HG03108 (cell line): ENCODE measurements around the gene CHST11.

Experiments used
- ATAC-seq: cut with Tn5 transposase; IDR thresholded peaks from one replicate; pipeline ENCODE4 v1.9.1; 2021; ENCODE audit warnings: moderate library complexity; ENCODE audit not compliant: unreplicated experiment

The CHST11 gene

DNA sequence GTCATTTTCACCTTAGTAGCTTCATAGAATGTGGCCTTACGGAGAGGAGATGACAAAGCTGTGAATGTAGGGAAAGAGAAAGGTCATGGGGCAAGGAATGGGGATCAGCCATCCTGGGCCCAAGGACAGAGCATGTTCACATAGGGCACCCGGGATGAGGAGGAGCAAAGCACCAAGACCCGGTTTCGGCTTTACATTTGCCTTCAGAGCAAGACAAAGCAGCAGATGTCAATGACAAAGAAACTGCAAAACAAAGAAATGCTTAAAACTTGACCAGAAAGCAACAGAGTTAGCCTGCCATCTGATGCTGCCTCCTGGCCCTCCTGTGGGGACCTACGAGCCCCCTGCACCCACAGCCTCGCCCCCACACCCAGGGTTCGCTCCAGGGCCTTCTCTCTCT lies 252.1 kb downstream of the CHST11 start:
- no peak for ATAC-seq

DNA sequence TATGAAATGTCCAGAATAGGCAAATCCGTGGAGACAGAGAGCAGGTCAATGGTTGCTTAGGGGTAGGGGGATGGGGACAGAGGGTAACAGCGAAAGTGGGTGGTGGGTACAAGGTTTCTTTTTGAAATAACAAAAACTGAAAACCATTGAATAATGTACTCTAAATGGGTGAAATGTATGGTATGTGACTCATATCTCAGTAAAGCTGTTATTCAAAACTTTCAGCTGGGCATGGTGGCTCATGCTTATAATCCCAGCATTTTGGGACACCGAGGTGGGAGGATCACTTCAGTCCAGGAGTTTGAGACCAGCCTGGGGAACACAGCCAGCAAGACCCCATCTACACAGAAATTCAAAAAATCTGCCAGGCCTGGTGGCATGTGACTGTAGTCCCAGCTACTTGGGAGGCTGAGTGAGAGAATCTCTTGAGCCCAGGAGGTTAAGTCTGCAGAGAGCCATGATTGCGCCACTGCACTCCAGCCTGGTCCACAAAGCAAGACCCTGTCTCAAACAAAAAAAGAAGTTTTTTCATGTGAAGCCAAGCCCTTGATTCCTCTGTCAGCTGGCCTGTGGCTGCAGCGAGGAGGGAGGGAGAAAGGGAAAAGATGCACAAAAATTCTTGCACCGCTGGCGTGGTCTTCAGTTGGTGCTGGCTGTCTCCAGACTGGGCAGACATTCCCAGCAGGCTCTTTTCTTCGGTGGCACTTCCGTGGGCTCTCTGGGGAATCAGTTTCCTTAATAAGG lies 253.1 kb downstream of the CHST11 start:
- no peak for ATAC-seq

DNA sequence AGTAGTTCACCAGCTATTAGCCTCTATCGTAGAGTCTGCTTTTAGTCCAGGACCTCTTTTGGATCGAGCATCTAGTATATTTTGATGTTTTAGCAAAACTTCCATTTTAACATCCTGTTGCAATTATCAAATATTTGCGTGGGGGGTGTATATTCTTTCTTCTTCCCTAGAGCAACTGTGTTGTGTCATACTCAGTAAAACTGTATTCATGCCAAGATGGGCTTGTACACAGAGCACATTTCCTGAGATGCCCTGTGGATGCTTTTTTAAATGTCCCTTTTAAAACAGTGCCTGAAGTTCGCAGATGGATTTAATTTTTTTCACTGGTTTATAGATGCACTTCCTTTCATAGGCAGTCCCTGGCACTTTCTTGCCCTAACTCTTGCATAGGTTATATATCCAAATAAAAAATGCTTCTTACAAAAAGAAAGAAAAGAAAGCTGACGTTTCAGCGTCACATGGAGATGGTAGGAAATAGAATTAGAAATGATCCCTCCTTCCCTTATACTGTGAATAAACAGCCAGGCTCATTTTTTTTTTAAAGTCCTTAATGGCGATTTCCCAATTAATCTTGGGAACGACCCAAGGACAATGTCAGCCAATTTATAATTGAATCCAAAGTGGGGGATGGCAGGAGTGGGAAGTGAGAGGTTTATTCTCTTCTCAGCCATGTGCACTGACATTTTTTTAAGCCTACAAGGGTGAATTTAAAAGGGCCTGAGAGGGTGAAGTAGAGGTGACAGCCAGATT lies 254.4 kb downstream of the CHST11 start:
- no peak for ATAC-seq

DNA sequence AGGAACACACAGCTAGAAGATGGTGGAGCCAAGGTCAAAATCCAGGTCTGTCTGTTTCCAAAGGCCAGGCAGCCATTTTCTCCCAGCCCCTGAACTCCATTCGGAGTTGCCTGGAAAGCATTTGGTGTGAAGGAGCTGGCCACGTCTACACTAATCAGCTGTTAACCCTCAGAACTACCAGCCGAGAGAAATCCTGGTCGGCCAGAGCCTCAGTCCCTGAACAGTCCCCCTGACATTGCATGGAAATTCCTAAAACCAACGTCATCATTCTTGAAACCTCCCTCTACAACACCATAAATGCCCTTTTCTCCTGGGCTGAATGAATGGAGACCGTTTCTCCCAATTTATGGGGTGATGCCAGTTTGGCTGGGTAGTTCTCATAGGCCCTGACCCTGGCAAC lies 255.7 kb downstream of the CHST11 start:
- ATAC-seq = no peak

DNA sequence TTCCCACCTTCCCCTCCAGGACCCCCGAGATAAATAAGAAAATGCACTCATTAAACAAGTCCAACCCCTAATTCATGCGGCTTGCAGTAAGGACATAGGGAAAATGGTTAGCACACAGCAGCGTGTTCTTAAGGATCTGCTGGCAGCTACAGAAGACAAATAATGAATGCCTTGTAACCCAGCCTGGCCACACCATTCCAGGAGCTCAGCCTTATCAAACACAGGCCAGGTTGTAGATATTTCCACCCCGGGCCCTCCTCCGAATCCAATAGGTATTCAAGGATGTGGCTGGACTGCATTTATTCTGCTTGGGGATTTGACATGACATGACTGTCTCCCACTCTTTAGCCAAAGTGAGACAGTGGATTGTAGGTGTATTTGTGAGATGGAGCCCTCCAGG lies 256.2 kb downstream of the CHST11 start:
- no peak for ATAC-seq

DNA sequence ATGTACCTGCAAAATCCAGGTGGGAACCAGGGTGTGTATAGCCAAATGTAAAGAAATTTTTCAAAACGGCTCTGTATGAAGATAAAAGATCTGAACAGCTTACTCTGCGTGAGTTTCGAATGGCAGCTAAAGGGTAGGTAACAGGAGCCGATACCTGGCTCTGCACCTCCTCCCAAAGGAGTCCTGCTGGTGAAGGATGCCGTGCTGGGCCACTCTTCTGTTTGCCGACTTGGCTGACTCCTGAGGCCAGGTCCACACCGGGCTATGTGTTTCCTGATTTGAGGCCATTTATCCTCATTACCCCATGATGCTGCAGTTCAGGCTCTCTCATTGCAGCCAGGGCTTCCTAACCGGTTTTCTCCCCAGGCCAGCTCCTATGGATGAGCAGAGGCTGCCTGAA lies 256.7 kb downstream of the CHST11 start:
- ATAC-seq = no peak

DNA sequence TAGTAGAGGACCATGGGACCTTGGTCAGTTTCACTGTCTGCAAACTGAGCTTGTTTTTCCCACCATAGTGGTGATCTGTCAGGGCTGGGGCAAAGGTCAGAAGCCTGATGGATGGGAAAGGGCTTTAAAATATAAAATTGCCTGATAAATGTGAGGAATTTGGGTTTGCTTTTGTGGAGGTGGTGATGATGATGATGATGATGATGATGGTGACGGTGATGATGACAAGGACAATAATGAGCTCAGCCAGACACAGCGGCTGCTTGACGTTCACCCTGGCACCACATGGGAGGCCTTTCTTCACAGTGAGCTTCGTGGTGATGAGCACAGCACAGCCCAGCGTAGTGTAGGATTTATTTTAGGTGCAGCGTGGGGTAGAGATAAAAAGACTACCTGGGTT lies 257.6 kb downstream of the CHST11 start:
- ATAC-seq = no peak

- ATAC-seq = no peak
Measured at GRCh38 chr12:104716172-104716571, 259.4 kb downstream of the CHST11 start.

GRCh38 chr12:104718304-104718929 lies 261.7 kb downstream of the CHST11 start:
- no peak for ATAC-seq

DNA sequence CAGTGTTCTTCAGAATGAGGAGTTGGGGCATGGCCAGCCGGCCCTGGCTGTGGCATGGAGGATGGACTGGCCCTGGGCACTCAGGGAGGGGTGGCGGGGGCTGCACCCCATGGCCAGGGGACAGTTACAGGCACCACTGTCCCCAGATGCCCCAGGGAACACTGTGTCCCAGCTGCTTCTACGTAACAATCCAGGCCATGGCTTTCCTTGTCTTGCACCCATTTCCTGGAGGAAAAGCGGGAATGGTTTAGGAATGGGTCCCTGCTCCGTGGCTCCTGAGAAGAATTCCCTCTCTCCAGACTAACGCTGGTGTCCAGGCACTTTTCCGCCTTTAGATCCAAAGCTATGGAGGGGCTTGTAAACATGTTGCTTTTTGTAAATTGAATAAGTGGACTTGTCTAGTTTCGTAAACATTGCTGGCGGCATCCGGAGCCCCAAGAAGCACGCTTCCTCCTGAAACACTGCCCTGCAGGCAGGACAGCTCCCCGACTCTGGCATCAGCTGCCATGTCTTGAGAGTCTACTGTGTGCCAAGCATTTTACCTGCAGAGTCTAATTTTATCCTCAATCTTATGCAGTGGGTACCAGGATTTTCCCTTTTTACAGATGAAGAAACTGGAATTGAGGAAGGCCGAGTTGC lies 263.1 kb downstream of the CHST11 start:
- no peak for ATAC-seq

DNA sequence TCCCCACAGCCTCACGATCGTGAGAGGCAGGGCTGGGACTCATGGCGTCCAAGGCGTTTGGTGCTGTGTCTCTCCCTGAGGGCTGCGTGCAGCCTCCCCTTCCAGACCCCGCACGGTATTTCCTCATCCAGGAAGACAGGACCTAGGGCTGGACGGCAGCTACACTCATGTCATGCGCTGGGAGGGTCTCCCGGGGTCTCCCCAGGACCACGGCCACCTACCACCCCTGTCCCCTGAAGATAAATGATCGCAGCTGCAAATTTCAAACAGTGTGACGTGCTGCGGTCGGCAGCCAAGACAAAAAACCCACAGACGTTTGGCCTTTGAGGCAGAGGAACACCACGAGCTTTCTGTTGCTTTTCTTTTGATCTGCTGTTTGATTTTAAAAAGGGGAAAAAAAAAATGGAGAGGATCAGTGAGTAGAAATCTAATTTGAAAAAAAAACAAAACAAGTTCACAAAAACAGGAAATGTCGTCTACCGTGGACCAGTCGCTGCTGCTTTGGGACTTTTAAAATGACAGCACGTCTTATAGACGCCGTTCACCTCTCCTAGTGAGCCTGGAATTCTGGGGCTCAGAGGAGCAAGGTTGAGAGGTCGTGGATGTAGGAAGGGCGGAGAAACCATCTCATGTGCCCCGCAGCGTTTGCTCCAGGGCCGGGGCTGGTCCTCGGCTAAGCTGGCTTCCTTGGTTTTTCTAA lies 263.7 kb downstream of the CHST11 start:
- ATAC-seq = no peak

- ATAC-seq = no peak
Measured at GRCh38 chr12:104721039-104721405, 264.3 kb downstream of the CHST11 start.

DNA sequence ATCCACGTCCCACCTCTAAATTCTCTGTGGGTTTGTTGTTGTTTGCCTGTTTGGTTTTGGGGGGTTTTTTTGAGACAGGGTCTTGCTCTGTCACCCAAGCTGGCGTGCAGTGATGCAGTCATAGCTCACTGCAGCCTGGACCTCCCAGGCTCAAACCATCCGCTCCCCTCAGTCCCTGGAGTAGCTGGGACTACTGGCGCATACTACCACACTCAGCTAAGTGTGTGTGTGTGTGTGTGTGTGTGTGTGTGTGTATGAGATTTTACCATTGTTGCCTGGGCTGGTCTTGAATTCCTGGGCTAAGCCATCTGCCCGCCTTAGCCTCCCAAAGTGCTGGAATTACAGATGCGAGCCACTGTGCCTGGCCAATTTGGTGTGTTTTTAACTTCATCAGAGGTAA lies 265.2 kb downstream of the CHST11 start:
- ATAC-seq = no peak

- no peak for ATAC-seq
Measured at GRCh38 chr12:104722601-104723534, 266.1 kb downstream of the CHST11 start.

DNA sequence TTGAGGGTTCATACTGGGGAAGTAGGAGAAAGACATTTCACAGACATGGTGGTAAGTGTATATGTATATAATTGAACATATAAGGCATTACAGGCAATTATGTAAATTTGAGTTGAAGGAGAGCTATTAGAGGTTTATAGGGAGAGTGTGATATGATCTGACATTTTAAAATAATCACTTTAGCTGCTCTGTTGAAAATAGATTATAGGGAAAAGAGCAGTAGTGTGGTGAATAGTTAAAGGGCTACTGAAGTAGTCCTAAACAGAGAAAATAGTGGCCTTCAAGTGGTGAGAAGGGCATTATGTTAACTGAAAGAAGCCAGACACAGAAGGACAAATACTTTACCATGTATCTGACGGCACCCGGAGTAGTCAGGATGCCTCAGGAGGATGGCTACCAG lies 267.1 kb downstream of the CHST11 start:
- no peak for ATAC-seq

GRCh38 chr12:104724992-104725585 lies 268.3 kb downstream of the CHST11 start:
- no peak for ATAC-seq

GRCh38 chr12:104725610-104726009 lies 268.9 kb downstream of the CHST11 start:
- no peak for ATAC-seq

DNA sequence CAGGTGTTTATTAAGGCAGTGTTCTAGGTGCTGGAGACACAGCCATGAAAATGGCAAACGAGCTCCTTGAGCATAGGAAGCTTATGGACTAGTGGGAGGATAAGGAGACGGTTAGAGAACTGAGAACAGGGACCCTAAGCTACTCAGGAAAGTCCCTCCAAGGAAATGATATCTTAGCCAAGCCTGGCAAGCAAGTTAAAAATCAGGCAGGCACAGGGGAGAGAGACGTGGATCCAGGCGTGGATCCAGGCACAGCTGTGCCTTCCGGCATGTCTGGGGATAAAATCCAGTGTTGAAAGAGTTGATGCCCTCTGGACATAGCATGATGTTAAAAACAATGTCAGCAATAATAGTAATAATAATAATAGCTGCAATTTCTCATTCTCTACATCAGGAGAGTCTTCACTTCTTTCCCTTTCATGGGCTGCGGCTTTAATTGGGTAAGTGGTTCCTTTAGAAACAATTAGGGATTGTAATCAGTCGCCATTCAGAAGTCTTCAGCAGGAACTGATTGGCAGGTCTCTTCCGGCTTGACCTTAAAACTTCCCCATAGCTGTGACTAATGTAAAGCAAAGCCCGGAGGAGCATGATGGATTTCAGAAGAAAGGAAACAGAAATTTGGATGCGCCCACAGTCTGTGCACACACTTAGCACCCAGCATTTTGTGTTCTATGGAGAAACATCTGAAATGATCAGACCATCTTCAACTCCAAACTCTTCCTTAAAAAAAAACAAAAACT lies 271.1 kb downstream of the CHST11 start:
- no peak for ATAC-seq

DNA sequence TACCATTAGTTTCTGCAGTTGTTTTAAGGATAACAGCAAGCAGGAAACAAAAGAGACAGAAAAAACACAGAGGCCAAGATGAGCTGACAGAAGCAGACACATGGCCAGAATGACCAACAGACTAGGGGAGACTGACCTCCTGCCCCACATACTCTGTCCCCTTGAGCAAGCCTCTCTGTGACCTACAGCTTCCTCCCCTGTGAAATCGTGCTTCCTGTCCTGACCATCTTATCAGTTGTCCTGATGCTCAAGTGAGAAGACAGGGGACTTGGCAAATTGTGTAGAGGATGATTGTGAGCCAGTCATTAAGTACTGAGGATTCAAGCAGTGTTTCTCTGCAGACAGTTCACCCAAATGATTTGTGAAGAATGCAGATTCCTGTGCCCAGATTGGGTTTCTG lies 272.3 kb downstream of the CHST11 start:
- no peak for ATAC-seq
